PC-9 (cell line): Measurements from ENCODE around the gene PBX1. TPM values are rescaled to one million over a fixed set of nuclear protein-coding genes. Genes with fewer than 3 reads are reported as not detected.

ENCODE experiments used
- BruUV-seq: library from RNA; stranded (reverse); fragments of 400-500 nt; replicated peaks from 2 replicates; lab custom pipeline; 2021; lab: Mats Ljungman, UMichigan
- CTCF ChIA-PET: fragments of 300-600 bp; sonication (Branson Sonifier 250); formaldehyde crosslinking; loops from one replicate; lab custom pipeline; 2022; ENCODE audit warnings: antibody characterized with exemption; lab: Charles Lee
- POLR2A ChIA-PET: fragments of 300-600 bp; sonication (Branson Sonifier 250); formaldehyde crosslinking; loops from one replicate; lab custom pipeline; 2022; ENCODE audit warnings: antibody characterized with exemption; ENCODE audit not compliant: unreplicated experiment; lab: Charles Lee
- DNase-seq, 2 experiments: peaks; one replicate each; pipeline versions ENCODE4 v3.0.0 to v3.0.0-alpha.2; 2015 to 2022; ENCODE audit warnings: mixed read lengths in 1 of 2
- H2AFZ ChIP-seq: fragments of 200-600 bp; sonication (generic); 2 replicates; pipeline ENCODE4 v1.8.1; 2017; ENCODE audit warnings: antibody characterized with exemption
- H3F3A ChIP-seq: fragments of 200-600 bp; sonication (generic); 2 replicates; pipeline ENCODE4 v1.8.1; 2017; ENCODE audit warnings: antibody characterized with exemption, mild to moderate bottlenecking, low read depth; ENCODE audit not compliant: insufficient read depth
- H3K27ac ChIP-seq: fragments of 200-600 bp; sonication (generic); 2 replicates; pipeline ENCODE4 v1.6.1; 2016; ENCODE audit warnings: mixed run types
- H3K27me3 ChIP-seq: fragments of 200-600 bp; sonication (generic); 2 replicates; pipeline ENCODE4 v1.6.1; 2016; ENCODE audit warnings: low read depth, mixed run types; ENCODE audit not compliant: insufficient read depth
- H3K36me3 ChIP-seq: fragments of 200-600 bp; sonication (generic); 2 replicates; pipeline ENCODE4 v1.6.1; 2016; ENCODE audit warnings: low read depth, mixed run types
- H3K4me1 ChIP-seq: fragments of 200-600 bp; sonication (generic); replicated peaks from 2 replicates; pipeline ENCODE4 v1.6.1; 2016; ENCODE audit warnings: mixed run types; ENCODE audit not compliant: insufficient read depth
- H3K4me2 ChIP-seq: fragments of 200-600 bp; sonication (generic); 2 replicates; pipeline ENCODE4 v1.6.1; 2017; ENCODE audit warnings: mixed run types
- H3K4me3 ChIP-seq: fragments of 200-600 bp; sonication (generic); 2 replicates; pipeline ENCODE4 v1.6.1; 2016; ENCODE audit warnings: mixed run types
- H3K79me2 ChIP-seq: fragments of 200-600 bp; sonication (generic); 2 replicates; pipeline ENCODE4 v1.6.1; 2017; ENCODE audit warnings: low read depth, mixed run types
- H3K9me2 ChIP-seq: fragments of 200-600 bp; sonication (generic); 2 replicates; pipeline ENCODE4 v1.8.1; 2017; ENCODE audit warnings: mild to moderate bottlenecking; ENCODE audit not compliant: insufficient read depth
- H3K9me3 ChIP-seq: fragments of 200-600 bp; sonication (generic); 2 replicates; pipeline ENCODE4 v1.8.1; 2016; ENCODE audit warnings: low read depth; ENCODE audit not compliant: insufficient read depth
- H4K20me1 ChIP-seq: fragments of 200-600 bp; sonication (generic); 2 replicates; pipeline ENCODE4 v1.8.1; 2017; ENCODE audit not compliant: insufficient read depth
- EZH2 ChIP-seq: fragments of 200-600 bp; sonication (generic); IDR thresholded peaks from 2 replicates; pipeline ENCODE4 v1.8.0; 2017; ENCODE audit warnings: antibody characterized with exemption, low read depth
- intact Hi-C: fragments of 100-400 bp; cut with micrococcal nuclease; formaldehyde crosslinking; loops from one replicate; pipeline ENCODE4 v1.10.0; 2022; ENCODE audit not compliant: unreplicated experiment
- total RNA-seq: library from RNA; stranded (reverse); gene quantifications from 2 replicates; pipeline ENCODE4 v1.2.3, GENCODE V29; 2021
- TF ChIP-seq, protein P1 (sequence below): fragments of 200-600 bp; sonication (generic); conservative IDR thresholded peaks from 2 replicates; pipeline ENCODE4 v1.6.1; 2017; ENCODE audit warnings: mixed run types, antibody characterized with exemption, mild to moderate bottlenecking, moderate library complexity

PBX1 gene
- total RNA-seq, 1 experiment from 2014 or later, result 57.7 TPM

DNA sequence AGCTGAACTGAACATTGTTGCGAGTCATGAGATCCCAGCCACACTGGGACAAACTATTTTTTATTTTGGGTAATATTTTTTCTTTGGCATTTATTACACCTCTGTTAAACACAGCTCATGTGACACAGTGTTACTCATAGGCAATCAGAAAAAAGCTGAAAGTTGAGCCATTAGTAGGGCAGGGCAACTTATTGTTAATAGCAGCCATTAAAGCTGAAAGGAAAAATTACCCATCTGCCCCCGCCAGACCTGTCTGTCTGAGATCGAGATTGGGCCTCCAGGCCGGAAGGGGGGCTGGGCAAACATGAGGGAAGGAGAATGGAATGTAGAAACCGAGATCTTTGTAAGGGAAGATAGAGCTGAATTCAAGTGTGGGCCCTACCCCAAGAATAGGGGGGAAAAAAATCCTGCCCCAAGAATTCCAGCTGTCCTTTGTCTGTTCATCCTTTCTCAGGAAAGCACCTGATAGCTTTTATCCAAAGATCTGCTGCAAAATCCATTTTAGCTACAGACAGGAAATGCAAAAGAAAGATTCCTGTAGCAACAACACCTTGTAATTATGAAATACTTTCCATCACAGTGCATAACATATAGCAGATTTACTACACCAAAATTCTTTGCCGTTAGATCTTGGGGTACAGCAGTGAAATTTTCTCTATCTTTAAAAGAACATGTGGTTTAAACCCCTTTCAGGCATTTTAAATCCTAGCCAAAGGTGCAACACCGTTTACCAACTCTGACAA is 212.8 kb downstream of the PBX1 start:
- no peak overlapping the region; the same call in 1 of the 2 replicates for H2AFZ ChIP-seq
- BruUV-seq, result no TSS peak
- peaks cover 52% of the 10 kb centered on the region for H3F3A ChIP-seq
- H3K9me3 ChIP-seq, result no peaks in the 10 kb centered on the region
- H4K20me1 ChIP-seq, result no peaks in the 10 kb centered on the region
- H3K36me3 ChIP-seq, result 0 out of 2 replicates have a peak, but pooled peaks cover 7% of the 10 kb centered on the region
- intact Hi-C loops, result loop anchor here (1.0 to 5.0 kb wide), 7 partner anchors 23 to 214 kb away; partner anchors contain the start of gene PBX1
- peak overlapping the region; percentile 25; the same call in 1 of the 2 replicates for H3K4me3 ChIP-seq
- CTCF ChIA-PET, result interaction anchor here (0.7 kb wide), 1 partner anchor 115 kb away, joined by 3 read pairs; no protein-coding TSS in a partner anchor
- DNase-seq, result peak; percentile 86 to 90
- H3K27me3 ChIP-seq, result no peaks in the 10 kb centered on the region
- TF ChIP-seq, protein P1, sequence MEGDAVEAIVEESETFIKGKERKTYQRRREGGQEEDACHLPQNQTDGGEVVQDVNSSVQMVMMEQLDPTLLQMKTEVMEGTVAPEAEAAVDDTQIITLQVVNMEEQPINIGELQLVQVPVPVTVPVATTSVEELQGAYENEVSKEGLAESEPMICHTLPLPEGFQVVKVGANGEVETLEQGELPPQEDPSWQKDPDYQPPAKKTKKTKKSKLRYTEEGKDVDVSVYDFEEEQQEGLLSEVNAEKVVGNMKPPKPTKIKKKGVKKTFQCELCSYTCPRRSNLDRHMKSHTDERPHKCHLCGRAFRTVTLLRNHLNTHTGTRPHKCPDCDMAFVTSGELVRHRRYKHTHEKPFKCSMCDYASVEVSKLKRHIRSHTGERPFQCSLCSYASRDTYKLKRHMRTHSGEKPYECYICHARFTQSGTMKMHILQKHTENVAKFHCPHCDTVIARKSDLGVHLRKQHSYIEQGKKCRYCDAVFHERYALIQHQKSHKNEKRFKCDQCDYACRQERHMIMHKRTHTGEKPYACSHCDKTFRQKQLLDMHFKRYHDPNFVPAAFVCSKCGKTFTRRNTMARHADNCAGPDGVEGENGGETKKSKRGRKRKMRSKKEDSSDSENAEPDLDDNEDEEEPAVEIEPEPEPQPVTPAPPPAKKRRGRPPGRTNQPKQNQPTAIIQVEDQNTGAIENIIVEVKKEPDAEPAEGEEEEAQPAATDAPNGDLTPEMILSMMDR, result no peak
- TF ChIP-seq EZH2, result no peak
- peak overlapping the region; percentile 98 for H3K27ac ChIP-seq
- no peaks in the 10 kb centered on the region for H3K9me2 ChIP-seq
- peaks cover 81% of the 10 kb centered on the region for H3K4me1 ChIP-seq
- POLR2A ChIA-PET, result interaction anchor here (0.5 to 0.7 kb wide), 5 partner anchors 15 to 214 kb away, joined by 3 to 10 read pairs (median 4); no protein-coding TSS in a partner anchor
- H3K4me2 ChIP-seq, result peak overlapping the region; percentile 72
- peaks cover 36% of the 10 kb centered on the region for H3K79me2 ChIP-seq

DNA sequence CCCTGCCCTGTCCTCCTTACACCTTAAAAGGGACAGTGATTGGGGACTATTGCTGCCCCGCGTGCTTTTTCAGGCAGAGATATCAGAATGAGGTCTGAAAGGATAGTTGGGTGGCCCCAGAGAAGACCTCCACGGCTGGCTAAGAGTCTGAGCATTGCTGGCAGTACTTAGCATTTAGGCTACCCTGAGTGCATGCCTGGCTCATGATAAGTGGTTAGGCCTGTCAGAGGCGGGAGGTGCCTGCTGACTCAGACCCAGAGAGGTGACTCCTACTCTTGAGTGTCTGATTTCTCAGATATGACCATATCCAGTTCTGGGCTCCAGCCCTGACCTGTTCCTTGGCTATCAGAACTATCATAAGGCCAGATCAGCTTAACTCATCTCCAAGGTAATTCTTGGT is 213.7 kb downstream of the PBX1 start:
- no TSS peak for BruUV-seq
- peak; percentile 84 to 96 for DNase-seq
- ChIA-PET POLR2A (interaction anchor here (0.8 to 1.0 kb wide), 2 partner anchors 22 to 135 kb away, joined by 7 to 10 read pairs; no protein-coding TSS in a partner anchor), CTCF (interaction anchor here (0.6 to 1.4 kb wide), 3 partner anchors 14 to 173 kb away, joined by 3 to 5 read pairs (median 4); no protein-coding TSS in a partner anchor)
- Histone ChIP-seq H3K4me1 (peaks cover 80% of the 10 kb centered on the region), H3K79me2 (peaks cover 36% of the 10 kb centered on the region), H3F3A (peaks cover 48% of the 10 kb centered on the region), H3K27me3 (no peaks in the 10 kb centered on the region), H2AFZ (no peak overlapping the region), H3K4me3 (peak overlapping the region; percentile 25; the same call in 1 of the 2 replicates), H4K20me1 (no peaks in the 10 kb centered on the region), H3K27ac (peak overlapping the region; percentile 98), H3K4me2 (peak overlapping the region; percentile 72), H3K9me2 (no peaks in the 10 kb centered on the region), H3K9me3 (no peaks in the 10 kb centered on the region), H3K36me3 (0 out of 2 replicates have a peak, but pooled peaks cover 8% of the 10 kb centered on the region)
- intact Hi-C loops, result loop anchor here (1.0 to 5.0 kb wide), 4 partner anchors 24 to 215 kb away; partner anchors contain the start of gene PBX1
- TF ChIP-seq EZH2, result no peak
- TF ChIP-seq, protein P1, result no peak

DNA sequence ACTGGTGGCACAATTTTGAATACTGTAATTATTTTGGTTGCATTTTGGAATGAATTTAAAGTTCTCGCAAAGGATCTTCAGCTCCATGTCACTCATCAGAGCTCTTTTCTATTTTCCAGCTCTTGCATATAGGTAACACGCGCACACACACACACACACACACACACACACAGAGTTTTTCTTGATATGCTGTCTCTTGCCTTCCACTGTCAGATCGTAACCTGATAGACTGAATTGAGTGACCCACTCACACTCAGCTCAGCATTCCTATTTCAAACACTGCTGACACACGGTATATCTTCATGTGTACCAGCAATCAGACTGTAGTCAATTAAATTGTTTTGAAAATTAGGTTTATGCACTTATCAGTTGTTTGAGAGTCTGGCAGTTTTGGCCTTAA is 214.1 kb downstream of the PBX1 start:
- peak overlapping the region; percentile 98 for H3K27ac ChIP-seq
- BruUV-seq, result no TSS peak
- H2AFZ ChIP-seq, result no peak overlapping the region
- H3F3A ChIP-seq, result peaks cover 47% of the 10 kb centered on the region
- intact Hi-C loops, result loop anchor here (2.0 to 5.0 kb wide), 3 partner anchors 24 to 216 kb away; partner anchors contain the start of gene PBX1
- H3K9me2 ChIP-seq, result no peaks in the 10 kb centered on the region
- CTCF ChIA-PET, result interaction anchor here (0.6 to 1.4 kb wide), 3 partner anchors 14 to 174 kb away, joined by 3 to 5 read pairs (median 4); no protein-coding TSS in a partner anchor
- 0 out of 2 replicates have a peak, but pooled peaks cover 13% of the 10 kb centered on the region for H3K36me3 ChIP-seq
- peaks cover 80% of the 10 kb centered on the region for H3K4me1 ChIP-seq
- H4K20me1 ChIP-seq, result no peaks in the 10 kb centered on the region
- no peaks in the 10 kb centered on the region for H3K9me3 ChIP-seq
- peaks cover 33% of the 10 kb centered on the region for H3K79me2 ChIP-seq
- DNase-seq, result no peak
- H3K27me3 ChIP-seq, result no peaks in the 10 kb centered on the region
- POLR2A ChIA-PET, result interaction anchor here (0.6 to 1.0 kb wide), 3 partner anchors 23 to 141 kb away, joined by 3 to 10 read pairs (median 7); no protein-coding TSS in a partner anchor
- peak overlapping the region; percentile 72 for H3K4me2 ChIP-seq
- no peak for TF ChIP-seq EZH2
- TF ChIP-seq, protein P1, result no peak
- H3K4me3 ChIP-seq, result no peak overlapping the region
